ENCODE results near the gene ZNF592. TPM values are rescaled to one million over a fixed set of nuclear protein-coding genes. Genes with fewer than 3 reads are reported as not detected.

Gene ZNF592
- total and polyA plus RNA-seq, 2 donors (not counting 3 experiments of a cell fraction or from before 2014, with no cell fraction given): 12.3 to 21.1 TPM

DNA sequence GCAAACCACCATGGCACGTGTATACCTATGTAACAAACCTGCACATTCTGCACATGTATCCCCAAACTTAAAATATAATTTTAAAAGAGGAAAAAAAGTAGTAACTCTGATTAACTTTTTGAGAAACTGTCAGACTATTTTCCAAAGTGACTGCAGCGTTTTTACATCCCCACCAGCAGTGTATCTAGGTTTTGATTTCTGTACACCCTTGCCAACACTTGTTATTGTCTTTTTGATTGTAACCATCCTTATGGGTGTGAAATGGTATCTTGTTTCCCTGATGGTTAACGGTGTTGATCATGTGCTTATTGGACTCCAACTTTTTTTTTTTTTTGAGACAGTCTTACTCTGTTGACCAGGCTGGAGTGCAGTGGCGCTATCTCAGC, 45.8 kb downstream of the ZNF592 start:
- CTCF ChIA-PET: no interaction called here
- H4K20me1 ChIP-seq (replicated peaks; ENCODE audit: control insufficient read depth, extremely low read depth, insufficient read depth, low read length): no peaks in the 10 kb centered on the region
- dilution Hi-C loops (cut with MboI; ENCODE audit: extremely low pct_ligation_motif_present, low sequenced_read_pairs) (no loop called here), intact Hi-C loops (cut with micrococcal nuclease) (no loop called here)
- BruUV-seq (replicated peaks): no TSS peak
- no peak overlapping the region for H3K9ac ChIP-seq (replicated peaks; ENCODE audit: extremely low read depth, insufficient read depth, low read length)
- H3K79me2 ChIP-seq (ENCODE audit: control insufficient read depth, insufficient read depth, low read length): peaks cover 12% of the 10 kb centered on the region
- H3K27me3 ChIP-seq (ENCODE audit: control insufficient read depth in 2 of 2, insufficient read depth in 2 of 2, low read length in 2 of 2): no peaks in the 10 kb centered on the region
- POLR2A ChIA-PET: no interaction called here
- TF ChIP-seq MYC (IDR thresholded peaks at IDR 0.05; ENCODE audit: low read depth, low read length): no peak
- H3K4me3 ChIP-seq (replicated peaks in 1 of 3; ENCODE audit: insufficient read depth in 1 of 3, low read depth in 1 of 3, low read length in 3 of 3): no peak overlapping the region
- no peaks in the 10 kb centered on the region for H3K9me3 ChIP-seq (replicated peaks; ENCODE audit: control insufficient read depth, insufficient read depth, low read length)
- H3K4me1 ChIP-seq (ENCODE audit: control insufficient read depth, extremely low read depth, insufficient read depth, low read length): no peaks in the 10 kb centered on the region
- no peak for DNase-seq (ENCODE audit: low read depth, low spot score)
- no peak overlapping the region for H3K4me2 ChIP-seq (ENCODE audit: insufficient read depth, low read length)
- peaks cover 5 to 22% of the 10 kb centered on the region in 2 experiments for H3K36me3 ChIP-seq (ENCODE audit: control insufficient read depth in 2 of 2, extremely low read depth in 1 of 2, insufficient read depth in 2 of 2, low read length in 2 of 2)
- no peak overlapping the region for H2AFZ ChIP-seq (ENCODE audit: low read depth, low read length)
- H3K27ac ChIP-seq (ENCODE audit: insufficient read depth, low read depth, low read length): no peak overlapping the region
- no peaks in the 10 kb centered on the region for H3K9me1 ChIP-seq (replicated peaks; ENCODE audit: control insufficient read depth, extremely low read depth, insufficient read depth, low read length)
- no peak for FAIRE-seq

- Histone ChIP-seq H3K27me3 (ENCODE audit: control insufficient read depth in 2 of 2, insufficient read depth in 2 of 2, low read length in 2 of 2) (no peaks in the 10 kb centered on the region), H3K9me1 (replicated peaks; ENCODE audit: control insufficient read depth, extremely low read depth, insufficient read depth, low read length) (no peaks in the 10 kb centered on the region), H2AFZ (ENCODE audit: low read depth, low read length) (no peak overlapping the region), H3K27ac (ENCODE audit: insufficient read depth, low read depth, low read length) (no peak overlapping the region), H3K9ac (replicated peaks; ENCODE audit: extremely low read depth, insufficient read depth, low read length) (no peak overlapping the region), H3K36me3 (ENCODE audit: control insufficient read depth in 2 of 2, extremely low read depth in 1 of 2, insufficient read depth in 2 of 2, low read length in 2 of 2) (peaks cover 10 to 32% of the 10 kb centered on the region in 2 experiments), H3K4me3 (replicated peaks in 1 of 3; ENCODE audit: insufficient read depth in 1 of 3, low read depth in 1 of 3, low read length in 3 of 3) (no peak overlapping the region), H3K4me2 (ENCODE audit: insufficient read depth, low read length) (no peak overlapping the region), H3K9me3 (replicated peaks; ENCODE audit: control insufficient read depth, insufficient read depth, low read length) (no peaks in the 10 kb centered on the region), H4K20me1 (replicated peaks; ENCODE audit: control insufficient read depth, extremely low read depth, insufficient read depth, low read length) (no peaks in the 10 kb centered on the region), H3K79me2 (ENCODE audit: control insufficient read depth, insufficient read depth, low read length) (peaks cover 4% of the 10 kb centered on the region), H3K4me1 (ENCODE audit: control insufficient read depth, extremely low read depth, insufficient read depth, low read length) (no peaks in the 10 kb centered on the region)
- POLR2A ChIA-PET: no interaction called here
- TF ChIP-seq EZH2 (IDR thresholded peaks at IDR 0.05; ENCODE audit: borderline replicate concordance, low read depth, low read length, severe bottlenecking): no peak
- TF ChIP-seq, protein P1, sequence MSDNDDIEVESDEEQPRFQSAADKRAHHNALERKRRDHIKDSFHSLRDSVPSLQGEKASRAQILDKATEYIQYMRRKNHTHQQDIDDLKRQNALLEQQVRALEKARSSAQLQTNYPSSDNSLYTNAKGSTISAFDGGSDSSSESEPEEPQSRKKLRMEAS (IDR thresholded peaks at IDR 0.05; ENCODE audit: insufficient read depth, insufficient read length): no peak
- TF ChIP-seq POLR2AphosphoS5 (IDR thresholded peaks at IDR 0.05; ENCODE audit: insufficient read depth, low read depth, low read length): no peak
- no peak for TF ChIP-seq GATA2 (IDR thresholded peaks at IDR 0.05; ENCODE audit: insufficient read depth, insufficient read length, low read depth, low read length)
- TF ChIP-seq, protein P2, sequence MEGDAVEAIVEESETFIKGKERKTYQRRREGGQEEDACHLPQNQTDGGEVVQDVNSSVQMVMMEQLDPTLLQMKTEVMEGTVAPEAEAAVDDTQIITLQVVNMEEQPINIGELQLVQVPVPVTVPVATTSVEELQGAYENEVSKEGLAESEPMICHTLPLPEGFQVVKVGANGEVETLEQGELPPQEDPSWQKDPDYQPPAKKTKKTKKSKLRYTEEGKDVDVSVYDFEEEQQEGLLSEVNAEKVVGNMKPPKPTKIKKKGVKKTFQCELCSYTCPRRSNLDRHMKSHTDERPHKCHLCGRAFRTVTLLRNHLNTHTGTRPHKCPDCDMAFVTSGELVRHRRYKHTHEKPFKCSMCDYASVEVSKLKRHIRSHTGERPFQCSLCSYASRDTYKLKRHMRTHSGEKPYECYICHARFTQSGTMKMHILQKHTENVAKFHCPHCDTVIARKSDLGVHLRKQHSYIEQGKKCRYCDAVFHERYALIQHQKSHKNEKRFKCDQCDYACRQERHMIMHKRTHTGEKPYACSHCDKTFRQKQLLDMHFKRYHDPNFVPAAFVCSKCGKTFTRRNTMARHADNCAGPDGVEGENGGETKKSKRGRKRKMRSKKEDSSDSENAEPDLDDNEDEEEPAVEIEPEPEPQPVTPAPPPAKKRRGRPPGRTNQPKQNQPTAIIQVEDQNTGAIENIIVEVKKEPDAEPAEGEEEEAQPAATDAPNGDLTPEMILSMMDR (IDR thresholded peaks at IDR 0.05; ENCODE audit: extremely low read depth in 1 of 2, insufficient read depth in 1 of 2, low read depth in 1 of 2, low read length in 2 of 2): no peak
- no peak for TF ChIP-seq POLR2A (IDR thresholded peaks at IDR 0.05; ENCODE audit: low read depth, low read length)
- no peak for TF ChIP-seq MYC (IDR thresholded peaks at IDR 0.05; ENCODE audit: low read depth, low read length)
- no peak for TF ChIP-seq FOS (IDR thresholded peaks at IDR 0.05; ENCODE audit: borderline replicate concordance, insufficient read depth, low read length)
- DNase-seq (ENCODE audit: low read depth, low spot score): no peak
- no TSS peak for BruUV-seq (replicated peaks)
- intact Hi-C loops (cut with micrococcal nuclease): no loop called here
- CTCF ChIA-PET: no interaction called here
- dilution Hi-C loops (cut with MboI; ENCODE audit: extremely low pct_ligation_motif_present, low sequenced_read_pairs): no loop called here
- no peak for FAIRE-seq
Observed at GRCh38 chr15:84795186-84795585, 46.8 kb downstream of the ZNF592 start.
